HEK293T (cell line): ENCODE results near the gene IFTAP.

Experiments used
- ARNT ChIP-seq: fragments of 450-650 bp; IDR thresholded peaks from 2 replicates; pipeline ENCODE4 v1.6.1; 2017; ENCODE audit warnings: mild to moderate bottlenecking
- BHLHE40 ChIP-seq: fragments of 450-650 bp; IDR thresholded peaks from 2 replicates; pipeline ENCODE4 v1.6.1; 2016; ENCODE audit warnings: mild to moderate bottlenecking, moderate library complexity, borderline replicate concordance
- FOXA1 ChIP-seq: fragments of 450-650 bp; IDR thresholded peaks from 2 replicates; pipeline ENCODE4 v1.6.1; 2016; ENCODE audit warnings: mild to moderate bottlenecking
- FOXK2 ChIP-seq: fragments of 450-650 bp; IDR thresholded peaks from 2 replicates; pipeline ENCODE4 v1.6.1; 2016; ENCODE audit warnings: mild to moderate bottlenecking
- FOXM1 ChIP-seq: fragments of 450-650 bp; IDR thresholded peaks from 2 replicates; pipeline ENCODE4 v1.6.1; 2017; ENCODE audit warnings: mild to moderate bottlenecking, borderline replicate concordance
- HDGF ChIP-seq: fragments of 450-650 bp; IDR thresholded peaks from 2 replicates; pipeline ENCODE4 v1.6.1; 2017; ENCODE audit warnings: antibody characterized with exemption, borderline replicate concordance
- L3MBTL2 ChIP-seq: fragments of 450-650 bp; conservative IDR thresholded peaks from 2 replicates; pipeline ENCODE4 v1.6.1; 2016; ENCODE audit warnings: mild to moderate bottlenecking
- NFRKB ChIP-seq: fragments of 450-650 bp; IDR thresholded peaks from 2 replicates; pipeline ENCODE4 v1.6.1; 2016; ENCODE audit warnings: mild to moderate bottlenecking, moderate library complexity
- SUZ12 ChIP-seq: fragments of 450-650 bp; IDR thresholded peaks from 2 replicates; pipeline ENCODE4 v1.6.1; 2016; ENCODE audit warnings: mild to moderate bottlenecking
- TARDBP ChIP-seq: fragments of 450-650 bp; IDR thresholded peaks from 2 replicates; pipeline ENCODE4 v1.6.1; 2016

DNA sequence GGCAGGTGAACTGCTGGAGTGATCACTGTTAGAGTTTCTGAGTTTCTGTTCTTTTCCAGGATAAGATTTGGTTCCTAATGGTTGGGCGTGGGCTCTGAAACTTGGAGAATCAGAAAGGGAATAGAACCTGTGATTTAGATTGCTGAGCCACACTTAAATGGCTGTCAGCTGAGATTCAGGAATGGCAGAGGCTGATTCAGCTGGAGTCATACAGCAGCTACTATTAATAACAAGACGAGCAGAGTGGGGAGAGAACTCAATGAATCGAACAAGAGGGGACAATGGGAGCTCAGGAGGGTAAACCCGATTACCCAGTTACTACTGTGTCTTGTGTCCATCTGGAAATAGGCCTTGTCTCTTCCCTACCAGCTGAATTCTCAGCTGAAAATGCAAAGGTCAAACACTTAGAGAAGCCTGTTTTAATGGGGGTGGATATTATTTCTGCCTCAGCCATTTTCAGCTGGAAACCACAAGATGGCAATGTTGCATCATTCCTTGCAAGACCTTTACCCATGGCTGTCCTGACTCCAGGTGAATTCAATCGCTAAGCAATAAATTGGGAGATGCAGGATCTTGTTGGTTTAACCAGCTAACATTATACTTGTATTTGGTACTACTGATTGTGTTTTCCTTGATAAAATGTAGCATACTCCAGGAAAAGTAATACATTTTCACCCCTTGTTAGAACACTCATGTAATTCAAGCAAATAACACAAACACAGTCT is 108.2 kb downstream of the IFTAP start:
- TF ChIP-seq FOXM1 (no peak), FOXA1 (no peak), SUZ12 (no peak), BHLHE40 (no peak), NFRKB (no peak), HDGF (no peak), L3MBTL2 (no peak), TARDBP (no peak), FOXK2 (no peak), ARNT (no peak)
